Retina (tissue), 1 donor: ENCODE measurements around the gene ZNF423.
"Not testable (repeated sequence)": the region's sequence is repeated elsewhere in the genome, so short reads cannot be mapped to it uniquely, and the experiment has no call there.

Experiments used
- DNase-seq: peaks from one replicate; pipeline ENCODE4 v3.0.0-alpha.2; 2016

The ZNF423 gene

GRCh38 chr16:49575346-49576172 lies 280.4 kb downstream of the ZNF423 start:
- peak; percentile 46 for DNase-seq

GRCh38 chr16:49574826-49575225 lies 281.1 kb downstream of the ZNF423 start:
- no peak for DNase-seq

GRCh38 chr16:49567950-49568349 lies 288.0 kb downstream of the ZNF423 start:
- no peak for DNase-seq

- DNase-seq: no peak
Measured at GRCh38 chr16:49566432-49566831, 289.5 kb downstream of the ZNF423 start.

- DNase-seq: peak; percentile 68
Measured at GRCh38 chr16:49564496-49565229, 291.2 kb downstream of the ZNF423 start.

- no peak for DNase-seq
Measured at GRCh38 chr16:49563666-49564065, 292.2 kb downstream of the ZNF423 start.

GRCh38 chr16:49562894-49563293 lies 293.0 kb downstream of the ZNF423 start:
- DNase-seq: not testable (repeated sequence)

GRCh38 chr16:49562228-49562627 lies 293.7 kb downstream of the ZNF423 start:
- DNase-seq: no peak

GRCh38 chr16:49560004-49560830 lies 295.7 kb downstream of the ZNF423 start:
- DNase-seq: no peak

GRCh38 chr16:49559242-49559641 lies 296.7 kb downstream of the ZNF423 start:
- no peak for DNase-seq

GRCh38 chr16:49558451-49558850 lies 297.5 kb downstream of the ZNF423 start:
- no peak for DNase-seq

- peak; percentile 82 for DNase-seq
Measured at GRCh38 chr16:49556606-49557446, 299.1 kb downstream of the ZNF423 start.

GRCh38 chr16:49556249-49556605 lies 299.7 kb downstream of the ZNF423 start:
- DNase-seq: no peak

GRCh38 chr16:49554681-49555080 lies 301.2 kb downstream of the ZNF423 start:
- no peak for DNase-seq

GRCh38 chr16:49552313-49552928 lies 303.5 kb downstream of the ZNF423 start:
- no peak for DNase-seq

GRCh38 chr16:49550666-49551065 lies 305.2 kb downstream of the ZNF423 start:
- no peak for DNase-seq

GRCh38 chr16:49550140-49550539 lies 305.8 kb downstream of the ZNF423 start:
- DNase-seq: no peak

GRCh38 chr16:49548325-49548970 lies 307.5 kb downstream of the ZNF423 start:
- DNase-seq: no peak

GRCh38 chr16:49547448-49547847 lies 308.5 kb downstream of the ZNF423 start:
- no peak for DNase-seq

GRCh38 chr16:49546735-49547134 lies 309.2 kb downstream of the ZNF423 start:
- no peak for DNase-seq

- DNase-seq: no peak
Measured at GRCh38 chr16:49545741-49546448, 310.0 kb downstream of the ZNF423 start.
